Right lobe of liver (tissue), 4 donors: ENCODE measurements around the gene DOK5.

ENCODE experiments used
- CTCF ChIP-seq, 4 donors: fragments of 200-600 bp in 3 of 4; fragments of 450-650 bp in 1 of 4; IDR thresholded peaks; one replicate each; pipeline versions ENCODE4 v1.5.1 to v1.8.0; 2016 to 2022; ENCODE audit warnings: antibody characterized with exemption in 4 of 4, mild to moderate bottlenecking in 2 of 4
- POLR2A ChIP-seq: fragments of 450-650 bp; IDR thresholded peaks from one replicate; pipeline ENCODE4 v1.6.1; 2017; ENCODE audit warnings: antibody characterized with exemption, mild to moderate bottlenecking
- donor health status: DM: no; HTN: no; CAD: no.
- donor health status: DM: no; HTN: no; CAD: no.
- donor health status: DM: no; HTN: yes; CAD: no.

GRCh38 chr20:54606380-54606779, 131.0 kb downstream of the DOK5 start:
- TF ChIP-seq CTCF (IDR thresholded peaks at IDR 0.05) (no peak), POLR2A (no peak)
